Uterus (tissue), 2 donors: Measurements from ENCODE around the gene CHMP4A.

Experiments used
- POLR2A ChIP-seq, 2 donors: fragments of 450-650 bp; IDR thresholded peaks; one replicate each; pipeline ENCODE4 v1.6.1; 2016; ENCODE audit warnings: antibody characterized with exemption in 2 of 2, mild to moderate bottlenecking in 1 of 2, moderate library complexity in 1 of 2
- TF ChIP-seq, protein P1 (sequence below), 4 experiments: fragments of 200-600 bp in 2 of 4; fragments of 450-650 bp in 2 of 4; sonication (generic) in 2 of 4; IDR thresholded peaks; one replicate each; pipeline ENCODE4 v1.5.1; 2016 to 2019; ENCODE audit warnings: antibody characterized with exemption in 4 of 4, mild to moderate bottlenecking in 2 of 4, moderate library complexity in 1 of 4

DNA sequence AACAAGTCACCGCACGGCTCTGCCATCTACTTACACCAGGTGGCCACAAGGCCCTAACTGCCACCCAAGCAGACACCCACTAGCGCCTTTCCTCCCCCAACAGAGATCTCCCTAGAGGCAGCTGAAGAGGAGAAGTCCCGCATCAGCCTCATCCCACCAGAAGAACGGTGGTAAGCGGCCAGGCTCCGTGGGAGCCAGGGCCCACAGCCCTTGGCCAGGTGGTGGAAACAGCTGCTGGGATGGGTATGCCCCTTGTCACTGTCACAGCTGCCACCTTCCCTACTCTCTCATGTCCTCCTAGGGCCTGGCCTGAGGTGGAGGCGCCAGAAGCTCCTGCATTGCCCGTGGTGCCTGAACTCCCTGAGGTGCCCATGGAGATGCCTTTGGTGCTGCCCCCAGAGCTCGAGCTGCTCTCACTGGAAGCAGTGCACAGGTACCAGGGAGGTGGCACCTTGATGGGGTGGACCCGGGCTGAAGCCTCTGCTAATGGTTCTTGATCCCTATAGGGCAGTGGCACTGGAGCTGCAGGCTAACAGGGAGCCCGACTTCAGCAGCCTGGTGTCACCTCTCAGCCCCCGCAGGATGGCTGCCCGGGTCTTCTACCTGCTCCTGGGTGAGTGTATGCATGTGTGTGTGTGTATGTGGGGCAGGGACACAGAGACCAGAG lies 33.9 kb downstream of the CHMP4A start:
- TF ChIP-seq, protein P1, sequence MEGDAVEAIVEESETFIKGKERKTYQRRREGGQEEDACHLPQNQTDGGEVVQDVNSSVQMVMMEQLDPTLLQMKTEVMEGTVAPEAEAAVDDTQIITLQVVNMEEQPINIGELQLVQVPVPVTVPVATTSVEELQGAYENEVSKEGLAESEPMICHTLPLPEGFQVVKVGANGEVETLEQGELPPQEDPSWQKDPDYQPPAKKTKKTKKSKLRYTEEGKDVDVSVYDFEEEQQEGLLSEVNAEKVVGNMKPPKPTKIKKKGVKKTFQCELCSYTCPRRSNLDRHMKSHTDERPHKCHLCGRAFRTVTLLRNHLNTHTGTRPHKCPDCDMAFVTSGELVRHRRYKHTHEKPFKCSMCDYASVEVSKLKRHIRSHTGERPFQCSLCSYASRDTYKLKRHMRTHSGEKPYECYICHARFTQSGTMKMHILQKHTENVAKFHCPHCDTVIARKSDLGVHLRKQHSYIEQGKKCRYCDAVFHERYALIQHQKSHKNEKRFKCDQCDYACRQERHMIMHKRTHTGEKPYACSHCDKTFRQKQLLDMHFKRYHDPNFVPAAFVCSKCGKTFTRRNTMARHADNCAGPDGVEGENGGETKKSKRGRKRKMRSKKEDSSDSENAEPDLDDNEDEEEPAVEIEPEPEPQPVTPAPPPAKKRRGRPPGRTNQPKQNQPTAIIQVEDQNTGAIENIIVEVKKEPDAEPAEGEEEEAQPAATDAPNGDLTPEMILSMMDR (IDR thresholded peaks at IDR 0.05) = no peak
- no peak for TF ChIP-seq POLR2A (IDR thresholded peaks at IDR 0.05)
